Omental fat pad (tissue), 4 donors: ENCODE results near the gene CYP24A1. TPM values are rescaled to one million over a fixed set of nuclear protein-coding genes. Genes with fewer than 3 reads are reported as not detected.
"Not testable (repeated sequence)": the region's sequence is repeated elsewhere in the genome, so short reads cannot be mapped to it uniquely, and the experiment has no call there.

Experiments
- ATAC-seq: fragments of 150-250 bp; one replicate; pipeline ENCODE4 v1.9.1; 2016; ENCODE audit warnings: mild to moderate bottlenecking, moderate library complexity; ENCODE audit not compliant: low FRiP score
- DNase-seq: peaks from one replicate; pipeline ENCODE4 v3.0.0-alpha.2; 2019; ENCODE audit warnings: low spot score
- total RNA-seq, 4 donors: library from RNA; depleted of rRNA; stranded (reverse); fragments of >200 nt; gene quantifications; one replicate each; pipeline ENCODE4 v1.1.0, GENCODE V29; 2016
- TF ChIP-seq, protein P1 (sequence below), 3 donors: fragments of 450-650 bp; IDR thresholded peaks; one replicate each; pipeline ENCODE4 v1.5.1; 2016 to 2017; ENCODE audit warnings: antibody characterized with exemption in 3 of 3, mild to moderate bottlenecking in 3 of 3, moderate library complexity in 2 of 3

The CYP24A1 gene
- total RNA-seq, 4 donors from 2014 or later: 0.12 TPM; not detected in 3

DNA sequence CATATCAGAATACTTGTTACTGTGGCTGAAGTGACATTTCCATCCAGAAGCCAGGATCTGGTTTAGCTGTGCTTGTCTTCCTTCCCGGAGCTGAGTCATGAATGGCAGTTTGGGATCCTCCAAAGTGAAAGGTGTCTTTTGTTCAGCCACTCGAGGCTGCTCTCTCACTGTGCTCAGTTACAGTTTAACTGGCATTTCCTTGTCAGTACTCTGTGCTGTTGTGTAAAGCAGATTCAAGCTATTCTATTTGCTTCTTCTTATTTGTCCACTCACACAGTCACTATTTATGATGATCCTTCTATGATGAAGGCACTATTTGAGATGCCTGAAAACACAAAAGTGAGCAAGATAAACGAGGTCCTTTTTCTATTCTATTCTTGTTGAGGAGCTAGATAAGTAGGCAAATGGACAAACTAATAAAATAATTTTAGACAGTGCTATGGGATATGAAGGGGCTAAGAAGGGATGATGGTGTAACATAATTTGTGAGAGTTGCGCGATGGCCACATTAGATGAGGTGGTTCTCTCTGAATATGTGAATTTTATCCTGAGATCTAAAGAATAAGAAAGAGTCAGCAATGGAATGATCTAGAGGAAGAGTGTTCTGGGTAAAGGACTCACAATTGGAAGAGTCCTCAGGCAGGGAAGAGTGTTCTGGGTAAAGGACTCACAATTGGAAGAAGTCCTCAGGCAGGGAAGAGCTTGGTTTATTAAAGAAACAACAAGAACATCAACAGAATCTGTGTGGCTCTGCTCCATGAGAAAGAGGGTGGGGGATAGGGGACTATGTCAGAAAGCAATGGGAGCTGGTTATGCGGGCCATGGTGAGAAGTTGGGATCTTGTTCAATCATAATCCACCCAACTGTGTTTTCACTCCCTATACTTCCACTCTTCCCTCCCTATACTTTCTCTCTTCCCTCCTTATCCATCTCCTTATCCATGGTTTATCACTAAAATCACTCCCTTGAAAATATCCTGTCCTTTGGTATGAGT lies 40.1 kb downstream of the CYP24A1 start:
- DNase-seq (no peak), ATAC-seq (no peak)
- TF ChIP-seq, protein P1, sequence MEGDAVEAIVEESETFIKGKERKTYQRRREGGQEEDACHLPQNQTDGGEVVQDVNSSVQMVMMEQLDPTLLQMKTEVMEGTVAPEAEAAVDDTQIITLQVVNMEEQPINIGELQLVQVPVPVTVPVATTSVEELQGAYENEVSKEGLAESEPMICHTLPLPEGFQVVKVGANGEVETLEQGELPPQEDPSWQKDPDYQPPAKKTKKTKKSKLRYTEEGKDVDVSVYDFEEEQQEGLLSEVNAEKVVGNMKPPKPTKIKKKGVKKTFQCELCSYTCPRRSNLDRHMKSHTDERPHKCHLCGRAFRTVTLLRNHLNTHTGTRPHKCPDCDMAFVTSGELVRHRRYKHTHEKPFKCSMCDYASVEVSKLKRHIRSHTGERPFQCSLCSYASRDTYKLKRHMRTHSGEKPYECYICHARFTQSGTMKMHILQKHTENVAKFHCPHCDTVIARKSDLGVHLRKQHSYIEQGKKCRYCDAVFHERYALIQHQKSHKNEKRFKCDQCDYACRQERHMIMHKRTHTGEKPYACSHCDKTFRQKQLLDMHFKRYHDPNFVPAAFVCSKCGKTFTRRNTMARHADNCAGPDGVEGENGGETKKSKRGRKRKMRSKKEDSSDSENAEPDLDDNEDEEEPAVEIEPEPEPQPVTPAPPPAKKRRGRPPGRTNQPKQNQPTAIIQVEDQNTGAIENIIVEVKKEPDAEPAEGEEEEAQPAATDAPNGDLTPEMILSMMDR (IDR thresholded peaks at IDR 0.05): no peak

DNA sequence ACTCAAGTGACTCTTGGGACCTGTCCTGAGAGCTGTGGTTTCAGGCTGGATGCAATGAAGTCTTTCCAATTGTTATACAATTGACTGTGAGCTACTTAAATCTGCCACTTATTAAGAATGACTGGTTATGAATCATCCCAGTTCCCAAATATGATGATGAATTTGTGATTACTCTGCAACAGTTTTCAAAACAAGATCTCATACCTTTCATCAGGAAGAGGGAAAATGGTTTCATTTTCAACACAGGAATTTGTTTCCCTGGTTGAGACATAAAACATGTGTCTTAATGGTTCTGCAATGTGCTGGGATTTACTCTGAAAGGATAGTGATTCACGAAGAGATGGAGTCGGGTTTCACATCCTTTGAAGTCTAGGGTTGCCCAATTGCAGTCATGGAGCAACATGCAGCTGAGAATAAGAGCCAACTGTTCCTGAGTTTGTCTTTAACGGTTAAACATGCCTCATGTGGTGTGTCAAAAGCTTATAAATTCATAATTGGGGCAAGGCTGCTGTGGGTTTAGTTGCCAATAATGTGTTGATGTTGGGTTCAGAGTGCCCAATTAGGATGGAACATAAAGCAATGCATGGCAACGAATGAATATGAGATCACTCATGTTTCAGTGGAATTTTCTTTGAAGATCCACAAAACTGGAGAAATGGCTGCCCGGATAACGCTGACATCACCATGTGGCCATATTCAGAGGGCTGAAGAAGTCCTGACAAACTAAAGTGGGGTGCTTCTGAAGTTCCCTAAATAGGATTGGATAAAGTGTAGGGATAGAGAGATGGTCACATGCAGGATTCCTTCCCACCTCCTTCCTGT lies 41.0 kb downstream of the CYP24A1 start:
- peak; percentile 45 for DNase-seq
- TF ChIP-seq, protein P1 (IDR thresholded peaks at IDR 0.05): no peak
- peak; percentile 92 for ATAC-seq

DNA sequence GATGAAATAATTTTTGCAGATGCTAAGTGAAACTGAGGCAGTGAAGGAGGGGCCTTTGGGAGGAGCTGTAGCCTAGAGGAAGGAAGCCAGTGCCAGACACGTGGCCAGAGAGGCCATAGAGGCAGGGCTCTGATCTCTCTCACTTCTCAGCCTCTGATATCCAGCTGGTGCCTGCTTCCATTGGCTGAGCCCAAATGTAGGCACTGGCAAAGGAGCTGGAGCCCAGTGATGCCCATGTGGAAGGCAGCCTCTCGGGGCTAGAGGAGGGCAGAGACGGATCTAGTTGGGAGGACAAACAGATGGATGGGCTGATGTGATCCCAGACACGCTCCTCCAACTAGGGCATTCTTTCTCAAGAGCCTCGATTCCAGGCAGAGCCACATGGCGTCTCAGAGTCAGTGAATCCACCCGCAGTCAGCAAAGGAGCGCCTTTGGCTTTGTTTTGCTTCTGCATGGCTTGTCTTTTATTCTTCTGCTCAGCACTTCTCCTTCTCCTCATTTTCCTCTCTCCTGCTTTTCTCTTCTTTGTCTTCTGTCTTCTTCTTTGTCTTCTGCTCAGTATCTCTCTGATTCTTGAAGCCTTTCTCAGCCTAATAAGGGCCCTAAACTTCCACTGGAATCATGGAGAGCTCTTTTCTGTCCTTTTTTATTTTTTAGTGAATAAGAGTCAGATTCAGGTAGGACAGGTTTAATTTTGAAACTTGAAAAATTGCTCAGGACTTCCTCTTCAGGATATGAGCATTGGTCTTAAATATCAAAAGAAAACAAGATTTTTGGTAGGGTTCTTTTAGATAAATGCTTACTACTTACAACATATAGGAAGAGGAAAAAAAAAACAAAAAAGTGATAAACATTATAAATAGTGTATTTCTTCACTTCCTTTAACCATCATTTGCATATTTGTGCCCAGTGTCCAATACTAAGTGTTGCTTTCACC lies 41.8 kb downstream of the CYP24A1 start:
- ATAC-seq: no peak
- DNase-seq: no peak
- TF ChIP-seq, protein P1 (IDR thresholded peaks at IDR 0.05): no peak

DNA sequence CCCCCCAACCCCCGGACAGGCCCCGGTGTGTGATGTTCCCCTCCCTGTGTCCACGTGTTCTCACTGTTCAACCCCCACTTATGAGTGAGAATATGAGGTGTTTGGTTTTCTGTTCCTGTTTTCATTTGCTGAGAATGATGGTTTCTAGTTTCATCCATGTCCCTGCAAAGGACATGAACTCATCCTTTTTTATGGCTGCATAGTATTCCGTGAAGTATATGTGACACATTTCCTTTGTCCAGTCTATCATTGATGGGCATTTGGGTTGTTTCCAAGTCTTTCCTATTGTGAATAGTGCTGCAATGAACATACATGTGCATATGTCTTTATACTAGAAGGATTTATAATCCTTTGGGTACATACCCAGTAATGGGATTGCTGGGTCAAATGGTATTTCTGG lies 42.7 kb downstream of the CYP24A1 start:
- not testable (repeated sequence) for ATAC-seq

DNA sequence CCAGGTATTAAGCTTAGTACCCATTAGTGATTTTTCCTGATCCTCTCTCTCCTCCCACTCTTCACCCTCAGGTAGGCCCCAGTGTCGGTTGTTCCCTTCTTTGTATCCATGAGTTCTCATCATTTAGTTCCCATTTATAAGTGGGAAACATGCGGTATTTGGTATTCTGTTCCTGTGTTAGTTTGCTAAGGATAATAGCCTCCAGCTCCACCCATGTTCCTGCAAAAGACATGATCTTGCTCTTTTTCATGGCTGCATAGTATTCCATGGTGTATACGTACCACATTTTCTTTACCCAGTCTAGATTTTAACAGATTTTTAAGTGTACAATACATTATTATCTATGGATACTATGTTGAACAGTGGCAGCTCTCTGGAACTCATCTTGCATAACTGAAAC lies 44.4 kb downstream of the CYP24A1 start:
- TF ChIP-seq, protein P1 (IDR thresholded peaks at IDR 0.05): no peak
- no peak for DNase-seq
- no peak for ATAC-seq

More for the DNA sequence above, 42.7 kb downstream of the CYP24A1 start:
- not testable (repeated sequence) for DNase-seq

DNA sequence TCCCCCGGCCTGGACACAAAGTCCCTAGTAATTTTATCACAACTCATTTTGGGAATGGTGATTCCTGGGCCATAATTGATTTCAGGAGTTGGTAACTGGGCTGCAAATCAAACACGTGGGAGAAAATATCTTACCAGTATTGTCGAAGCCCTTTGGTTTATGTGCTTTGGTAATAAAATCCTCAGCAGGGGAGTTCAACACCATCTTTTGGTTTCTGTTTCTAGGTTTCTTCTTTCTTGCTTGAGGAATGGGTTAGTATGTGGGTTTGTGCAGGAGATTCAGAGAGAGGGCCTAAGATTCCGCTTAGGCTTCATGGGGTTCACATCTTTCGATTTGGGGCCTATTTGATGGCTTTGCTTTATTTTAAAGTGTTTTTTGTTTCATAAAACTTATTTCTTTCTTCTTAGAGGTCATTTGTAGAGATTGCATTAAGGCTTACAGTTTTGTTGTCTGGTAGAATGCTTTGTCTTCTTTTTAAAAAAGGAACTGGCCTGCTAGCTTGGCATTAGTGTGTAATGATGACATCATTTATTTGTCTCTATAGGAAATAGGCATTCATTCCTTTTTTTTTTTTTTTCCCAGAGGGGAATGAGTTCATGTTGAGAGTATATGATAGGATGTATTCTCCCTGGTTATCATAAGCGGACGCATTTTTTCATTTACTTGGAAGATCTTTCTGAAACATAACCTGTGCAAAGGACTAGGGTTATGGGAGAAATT lies 45.8 kb downstream of the CYP24A1 start:
- TF ChIP-seq, protein P1 (IDR thresholded peaks at IDR 0.05): no peak
- no peak for ATAC-seq
- DNase-seq: no peak
